ENCODE data around the gene ZNF580. TPM values are rescaled to one million over a fixed set of nuclear protein-coding genes. Genes with fewer than 3 reads are reported as not detected.
A peak's percentile ranks its signal among the peaks of the same experiment; 100 is the strongest.

The ZNF580 gene
- total RNA-seq, 2 donors from 2014 or later = 29.7 to 36.1 TPM

GRCh38 chr19:55594996-55595545, 45.7 kb upstream of the ZNF580 start:
- Histone ChIP-seq H3K27me3 (no peaks in the 10 kb centered on the region), H3K27ac (no peak overlapping the region), H3K9me3 (no peaks in the 10 kb centered on the region), H3K4me3 (no peak overlapping the region), H3K36me3 (replicated peaks in 1 of 2; ENCODE audit: insufficient read depth in 1 of 2, low read depth in 2 of 2) (peaks cover 0 to 5% of the 10 kb centered on the region in 2 donors), H3K4me1 (peaks cover 9% of the 10 kb centered on the region)
- DNase-seq (no peak), ATAC-seq (no peak)
- intact Hi-C loops (cut with DNase I) = no loop called here
- no peak for TF ChIP-seq POLR2A (IDR thresholded peaks at IDR 0.05)
- no peak for TF ChIP-seq CTCF (IDR thresholded peaks at IDR 0.05)
- 82 to 88% methylated on average over 4 of the region's 4 CpGs for WGBS, 2 donors

- TF ChIP-seq CTCF (IDR thresholded peaks at IDR 0.05) = no peak
- no peak for TF ChIP-seq POLR2A (IDR thresholded peaks at IDR 0.05)
- WGBS, 2 donors = 97 to 98% methylated on average over 3 of the region's 3 CpGs
- H3K9me3 ChIP-seq = no peaks in the 10 kb centered on the region
- H3K36me3 ChIP-seq (replicated peaks in 1 of 2; ENCODE audit: insufficient read depth in 1 of 2, low read depth in 2 of 2) = peaks cover 0 to 5% of the 10 kb centered on the region in 2 donors
- H3K27ac ChIP-seq = no peak overlapping the region
- no peak for DNase-seq
- no peaks in the 10 kb centered on the region for H3K27me3 ChIP-seq
- ATAC-seq = no peak
- intact Hi-C loops (cut with DNase I) = no loop called here
- H3K4me3 ChIP-seq = no peak overlapping the region
- H3K4me1 ChIP-seq = peaks cover 15% of the 10 kb centered on the region
Measured at GRCh38 chr19:55596304-55596703, 44.5 kb upstream of the ZNF580 start.

GRCh38 chr19:55597501-55597921, 43.3 kb upstream of the ZNF580 start:
- DNase-seq (no peak), ATAC-seq (no peak)
- intact Hi-C loops (cut with DNase I) = no loop called here
- Histone ChIP-seq H3K27me3 (no peaks in the 10 kb centered on the region), H3K9me3 (no peaks in the 10 kb centered on the region), H3K4me1 (peaks cover 17% of the 10 kb centered on the region), H3K27ac (no peak overlapping the region), H3K4me3 (no peak overlapping the region), H3K36me3 (replicated peaks in 1 of 2; ENCODE audit: insufficient read depth in 1 of 2, low read depth in 2 of 2) (peaks cover 0 to 5% of the 10 kb centered on the region in 2 donors)
- TF ChIP-seq CTCF (IDR thresholded peaks at IDR 0.05) (no peak), POLR2A (IDR thresholded peaks at IDR 0.05) (no peak)
- 96% methylated on average over 26 to 29 of the region's 30 CpGs for WGBS, 2 donors

GRCh38 chr19:55598034-55598433, 42.8 kb upstream of the ZNF580 start:
- H3K4me1 ChIP-seq = peaks cover 17% of the 10 kb centered on the region
- no peaks in the 10 kb centered on the region for H3K9me3 ChIP-seq
- H3K4me3 ChIP-seq = no peak overlapping the region
- intact Hi-C loops (cut with DNase I) = no loop called here
- ATAC-seq (no peak), DNase-seq (no peak)
- peak overlapping the region in 1 of 4 donors; percentile 97 for H3K27ac ChIP-seq
- WGBS, 2 donors = 87 to 88% methylated on average over 9 of the region's 9 CpGs
- TF ChIP-seq POLR2A (IDR thresholded peaks at IDR 0.05) = no peak
- TF ChIP-seq CTCF (IDR thresholded peaks at IDR 0.05) = no peak
- H3K36me3 ChIP-seq (replicated peaks in 1 of 2; ENCODE audit: insufficient read depth in 1 of 2, low read depth in 2 of 2) = peaks cover 0 to 5% of the 10 kb centered on the region in 2 donors
- no peaks in the 10 kb centered on the region for H3K27me3 ChIP-seq
